DND-41 (cell line): Measurements from ENCODE around the gene RSPH9.

Experiments used
- ATAC-seq: fragments of 200-7000 bp; cut with Tn5 transposase; 3 replicates; pipeline ENCODE4 v1.9.1; 2021; ENCODE audit warnings: low read depth; ENCODE audit not compliant: insufficient read depth
- DNase-seq: peaks from one replicate; pipeline ENCODE4 v3.0.0-alpha.2; 2020
- H2AFZ ChIP-seq: 2 replicates; pipeline ENCODE4 v1.6.0; 2012; ENCODE audit warnings: low read depth, low read length
- H3K27ac ChIP-seq: 2 replicates; pipeline ENCODE4 v1.5.1; 2012; ENCODE audit warnings: low read length, inconsistent platforms
- H3K27me3 ChIP-seq: fragments of 200-600 bp; sonication (generic); 2 replicates; pipeline ENCODE4 v1.6.0; 2012; ENCODE audit warnings: low read length, mild to moderate bottlenecking, inconsistent platforms; ENCODE audit not compliant: insufficient read depth, poor library complexity
- H3K36me3 ChIP-seq: 2 replicates; pipeline ENCODE4 v1.5.1; 2012; ENCODE audit warnings: low read length, inconsistent platforms; ENCODE audit not compliant: insufficient read depth
- H3K4me1 ChIP-seq: 2 replicates; pipeline ENCODE4 v1.5.1; 2012; ENCODE audit warnings: mild to moderate bottlenecking, low read length; ENCODE audit not compliant: insufficient read depth
- H3K4me2 ChIP-seq: 2 replicates; pipeline ENCODE4 v1.6.0; 2012; ENCODE audit warnings: mild to moderate bottlenecking, moderate library complexity, low read length, inconsistent platforms; ENCODE audit not compliant: insufficient read depth
- H3K4me3 ChIP-seq, 2 experiments: fragments of 200-600 bp in 1 of 2; shearing (Covaris generic) in 1 of 2; 2 replicates each; pipeline ENCODE4 v1.5.1; 2012 to 2016; ENCODE audit warnings: inconsistent platforms in 2 of 2, low read length in 2 of 2, mild to moderate bottlenecking in 2 of 2, low read depth in 1 of 2, moderate library complexity in 1 of 2
- H3K79me2 ChIP-seq: 2 replicates; pipeline ENCODE4 v1.6.0; 2012; ENCODE audit warnings: low read length, inconsistent platforms; ENCODE audit not compliant: insufficient read depth
- H3K9ac ChIP-seq: 2 replicates; pipeline ENCODE4 v1.6.0; 2012; ENCODE audit warnings: low read depth, mild to moderate bottlenecking, inconsistent platforms, low read length, moderate library complexity
- H3K9me3 ChIP-seq: 2 replicates; pipeline ENCODE4 v1.5.1; 2012; ENCODE audit warnings: low read length, moderate library complexity, mild to moderate bottlenecking, inconsistent platforms; ENCODE audit not compliant: insufficient read depth, severe bottlenecking
- H4K20me1 ChIP-seq: 2 replicates; pipeline ENCODE4 v1.6.0; 2012; ENCODE audit warnings: low read length; ENCODE audit not compliant: insufficient read depth
- EZH2 ChIP-seq: IDR thresholded peaks from 3 replicates; pipeline ENCODE4 v1.6.1; 2012; ENCODE audit warnings: borderline replicate concordance, low read depth, mild to moderate bottlenecking, moderate library complexity, low read length, inconsistent platforms; ENCODE audit not compliant: severe bottlenecking
- TF ChIP-seq, protein P1 (sequence below): IDR thresholded peaks from 2 replicates; pipeline ENCODE4 v1.5.1; 2012; ENCODE audit warnings: borderline replicate concordance, low read length, moderate library complexity, mild to moderate bottlenecking; ENCODE audit not compliant: poor library complexity, severe bottlenecking; ENCODE audit errors: extremely low read depth

Gene RSPH9

DNA sequence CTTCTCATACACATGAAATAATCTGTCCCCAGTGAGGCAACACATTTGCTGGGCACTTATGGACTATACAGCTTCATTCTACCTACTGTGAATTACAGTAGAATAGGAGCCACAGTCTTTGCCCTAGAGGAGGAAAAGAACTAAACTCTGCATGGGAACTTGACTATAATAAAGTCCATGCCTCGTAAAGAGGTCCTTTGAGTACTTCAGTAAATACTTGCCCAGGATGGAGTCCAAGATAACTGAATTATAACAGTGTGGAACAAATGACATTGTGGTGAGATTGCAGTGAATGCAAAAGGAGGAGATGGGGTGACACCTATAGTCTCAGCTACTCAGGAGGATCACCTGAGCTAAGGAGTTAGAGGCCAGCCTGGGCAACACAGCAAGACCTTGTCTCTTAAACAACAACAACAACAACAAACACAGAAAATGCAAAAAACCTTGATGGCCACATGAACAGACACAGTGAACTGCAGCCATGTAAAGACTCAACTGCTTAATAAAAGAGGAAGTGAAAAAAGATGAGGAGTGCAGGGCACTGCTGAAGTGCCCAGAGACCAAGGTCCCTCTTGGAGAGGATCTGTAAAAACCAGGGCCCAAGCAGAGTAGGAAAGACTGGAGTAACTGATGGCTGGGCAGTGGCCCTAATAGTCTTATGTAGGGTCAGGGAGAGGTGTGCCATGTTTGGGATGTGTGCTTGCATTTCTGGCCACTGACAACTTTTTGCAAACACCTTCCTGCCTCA, 39.0 kb downstream of the RSPH9 start:
- Histone ChIP-seq H3K4me1 (peaks cover 30% of the 10 kb centered on the region), H3K9me3 (no peaks in the 10 kb centered on the region), H4K20me1 (peaks cover 49% of the 10 kb centered on the region; the same call in 1 of the 2 replicates), H3K27ac (no peak overlapping the region), H3K27me3 (no peaks in the 10 kb centered on the region), H3K79me2 (peaks cover 74% of the 10 kb centered on the region), H3K4me2 (no peak overlapping the region), H2AFZ (no peak overlapping the region), H3K9ac (no peak overlapping the region), H3K36me3 (peaks cover 34% of the 10 kb centered on the region), H3K4me3 (no peak overlapping the region)
- ATAC-seq: no peak
- no peak for DNase-seq
- TF ChIP-seq, protein P1, sequence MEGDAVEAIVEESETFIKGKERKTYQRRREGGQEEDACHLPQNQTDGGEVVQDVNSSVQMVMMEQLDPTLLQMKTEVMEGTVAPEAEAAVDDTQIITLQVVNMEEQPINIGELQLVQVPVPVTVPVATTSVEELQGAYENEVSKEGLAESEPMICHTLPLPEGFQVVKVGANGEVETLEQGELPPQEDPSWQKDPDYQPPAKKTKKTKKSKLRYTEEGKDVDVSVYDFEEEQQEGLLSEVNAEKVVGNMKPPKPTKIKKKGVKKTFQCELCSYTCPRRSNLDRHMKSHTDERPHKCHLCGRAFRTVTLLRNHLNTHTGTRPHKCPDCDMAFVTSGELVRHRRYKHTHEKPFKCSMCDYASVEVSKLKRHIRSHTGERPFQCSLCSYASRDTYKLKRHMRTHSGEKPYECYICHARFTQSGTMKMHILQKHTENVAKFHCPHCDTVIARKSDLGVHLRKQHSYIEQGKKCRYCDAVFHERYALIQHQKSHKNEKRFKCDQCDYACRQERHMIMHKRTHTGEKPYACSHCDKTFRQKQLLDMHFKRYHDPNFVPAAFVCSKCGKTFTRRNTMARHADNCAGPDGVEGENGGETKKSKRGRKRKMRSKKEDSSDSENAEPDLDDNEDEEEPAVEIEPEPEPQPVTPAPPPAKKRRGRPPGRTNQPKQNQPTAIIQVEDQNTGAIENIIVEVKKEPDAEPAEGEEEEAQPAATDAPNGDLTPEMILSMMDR: no peak
- no peak for TF ChIP-seq EZH2

DNA sequence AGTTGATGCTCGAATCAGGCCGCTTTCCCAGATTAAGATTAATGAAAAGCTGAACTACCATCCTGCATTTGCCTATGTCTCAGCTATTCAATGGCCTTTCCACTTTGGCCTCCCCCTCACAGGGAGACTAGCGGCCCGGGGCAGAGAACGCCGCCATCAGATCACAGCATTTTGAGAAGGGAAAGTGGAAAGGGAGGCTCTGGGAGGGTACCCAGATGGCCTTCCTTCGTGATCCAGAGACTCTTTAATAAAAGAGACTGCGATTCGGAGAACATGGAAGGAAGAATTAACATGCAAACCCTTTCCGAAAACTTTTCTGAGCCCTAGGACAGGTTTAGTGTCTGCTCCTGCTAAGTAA, 42.2 kb downstream of the RSPH9 start:
- Histone ChIP-seq H2AFZ (peak overlapping the region; percentile 89), H3K9me3 (no peaks in the 10 kb centered on the region), H3K4me3 (peak overlapping the region; percentile 88 to 93), H3K4me1 (peaks cover 30% of the 10 kb centered on the region), H3K36me3 (peaks cover 6% of the 10 kb centered on the region; the same call in 1 of the 2 replicates), H3K4me2 (peak overlapping the region; percentile 67), H3K27me3 (peaks cover 3% of the 10 kb centered on the region), H3K9ac (peak overlapping the region; percentile 75), H4K20me1 (peaks cover 25% of the 10 kb centered on the region; the same call in 1 of the 2 replicates), H3K79me2 (peaks cover 60% of the 10 kb centered on the region), H3K27ac (peak overlapping the region; percentile 74)
- TF ChIP-seq EZH2: no peak
- TF ChIP-seq, protein P1: no peak
- DNase-seq (no peak), ATAC-seq (0 out of 3 replicates have a peak, but pooled peaks have one; percentile 12)

DNA sequence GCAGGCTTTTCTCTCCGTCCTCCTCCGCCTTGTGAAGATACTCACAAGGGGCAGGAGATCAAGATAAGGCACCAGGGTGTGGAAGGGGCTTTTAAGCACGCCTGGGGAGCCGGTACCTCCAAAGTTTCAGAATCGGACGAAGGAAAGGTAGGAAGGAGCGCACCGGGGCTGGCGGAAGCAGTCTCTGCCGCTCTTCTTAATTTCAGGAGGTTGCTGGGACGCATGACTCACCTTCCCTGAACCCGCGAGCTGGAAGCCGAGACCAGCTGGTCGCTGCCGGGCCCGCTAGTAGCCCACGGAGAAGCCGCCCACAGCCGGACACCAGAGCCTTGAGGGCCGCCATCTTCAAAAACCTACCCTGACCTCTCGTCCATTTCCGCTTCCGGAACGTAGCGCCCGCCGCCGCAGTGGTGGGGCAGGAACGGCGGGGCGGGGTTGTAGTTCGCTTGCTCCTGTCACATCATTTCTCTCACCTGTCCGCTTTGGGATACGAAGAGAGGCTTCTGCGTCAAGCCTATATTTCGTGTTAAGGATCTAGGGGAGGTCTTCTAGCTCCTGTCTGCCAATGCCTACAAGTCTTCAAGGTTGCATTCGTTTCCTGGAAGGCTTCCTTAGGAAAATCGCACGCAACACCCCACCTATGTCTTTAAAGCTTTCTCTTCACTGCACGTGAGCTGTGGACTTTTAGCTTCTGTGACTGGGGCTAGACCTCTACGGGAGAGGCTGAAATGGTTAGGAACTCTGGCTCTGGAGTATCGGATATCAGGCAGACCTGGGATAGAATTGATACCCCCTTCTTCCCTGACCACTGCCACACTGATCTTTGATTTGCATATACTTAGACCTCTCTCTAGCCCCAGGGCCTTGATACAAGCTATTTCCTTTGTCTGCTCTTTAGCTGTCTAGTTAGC, 42.9 kb downstream of the RSPH9 start, which contains the start of gene MRPS18A:
Gene MRPS18A, minus strand, starts transcription at position 355 of the 911 bp plus-strand sequence. Its CDS starts 12 bp downstream, at position 343.
- H2AFZ ChIP-seq: peak within 1 kb of the TSS; percentile 89
- peaks cover 19% of the 10 kb centered on the region; the same call in 1 of the 2 replicates for H4K20me1 ChIP-seq
- no peak for TF ChIP-seq EZH2
- TF ChIP-seq, protein P1: no peak
- H3K9ac ChIP-seq: peak within 1 kb of the TSS; percentile 75
- peak within 1 kb of the TSS; percentile 67 for H3K4me2 ChIP-seq
- H3K27me3 ChIP-seq: peaks cover 3% of the 10 kb centered on the region
- H3K9me3 ChIP-seq: no peaks in the 10 kb centered on the region
- H3K79me2 ChIP-seq: peaks cover 53% of the 10 kb centered on the region
- H3K36me3 ChIP-seq: 0 out of 2 replicates have a peak, but pooled peaks cover 2% of the 10 kb centered on the region
- peak within 1 kb of the TSS; percentile 88 to 93 for H3K4me3 ChIP-seq
- H3K27ac ChIP-seq: peak within 1 kb of the TSS; percentile 74
- ATAC-seq (peak; percentile 99), DNase-seq (peak; percentile 77)
- H3K4me1 ChIP-seq: peaks cover 30% of the 10 kb centered on the region
